Measurements from ENCODE around the gene STX7.

Gene STX7

DNA sequence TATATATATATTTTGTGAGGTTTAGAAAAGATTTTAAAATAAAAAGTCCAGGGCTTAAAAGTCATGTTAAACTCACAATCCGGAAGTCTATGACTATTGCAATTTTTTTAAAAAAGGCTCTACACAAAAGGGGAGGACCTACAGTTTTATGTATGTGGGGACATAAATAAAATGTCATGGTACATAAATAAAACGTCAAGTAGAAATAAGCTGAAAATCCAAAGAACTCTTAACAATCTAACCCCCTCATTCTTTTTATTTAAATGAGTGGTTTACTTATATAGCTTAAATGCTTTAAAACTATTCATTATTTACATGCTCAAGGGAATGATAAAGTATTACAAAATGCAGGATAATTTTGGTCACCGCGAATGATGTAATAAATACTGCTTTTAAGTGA is 36.2 kb downstream of the STX7 start:
- DNase-seq (ENCODE audit: low read depth): no peak

DNA sequence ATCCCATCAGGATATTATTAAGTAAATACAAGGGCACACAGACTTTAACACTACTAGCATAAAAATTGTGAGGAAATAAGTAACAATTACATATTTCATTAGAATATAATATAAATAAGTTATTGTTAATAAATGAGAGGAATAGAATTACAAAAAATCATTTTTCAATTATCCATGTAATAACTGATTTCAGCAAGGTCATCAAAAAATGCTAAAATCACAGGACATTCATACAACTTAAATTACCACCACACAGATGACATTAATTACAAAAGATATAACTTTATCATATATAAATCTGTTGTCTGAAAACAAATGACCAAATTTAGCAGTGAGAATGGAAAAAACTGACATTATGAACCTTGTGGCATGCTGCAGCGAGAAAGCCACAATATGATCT is 37.0 kb downstream of the STX7 start:
- no peak for DNase-seq (ENCODE audit: low read depth)

DNA sequence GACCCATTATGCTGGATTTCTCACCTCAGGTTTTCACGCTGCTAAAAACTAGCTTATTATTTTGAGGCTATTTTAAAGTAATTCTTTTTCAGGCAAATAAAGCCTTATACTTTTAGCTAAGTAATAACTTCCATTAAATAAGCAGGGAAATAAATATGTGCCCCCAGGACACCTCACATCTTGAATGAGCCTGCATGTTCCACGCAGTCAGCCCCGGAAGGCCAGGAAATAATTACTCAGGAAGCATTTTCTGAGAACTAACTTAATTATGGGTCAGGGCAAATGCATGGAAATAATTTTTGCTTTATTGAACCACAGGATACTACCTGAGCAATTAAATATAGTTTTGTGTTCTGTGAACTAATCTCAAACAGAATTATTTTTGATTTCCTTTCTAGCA is 41.1 kb downstream of the STX7 start:
- DNase-seq (ENCODE audit: low read depth): no peak

- DNase-seq (ENCODE audit: low read depth): peak; percentile 42
These were observed 46.0 kb downstream of the STX7 start for GRCh38 chr6:132466952-132467351.

DNA sequence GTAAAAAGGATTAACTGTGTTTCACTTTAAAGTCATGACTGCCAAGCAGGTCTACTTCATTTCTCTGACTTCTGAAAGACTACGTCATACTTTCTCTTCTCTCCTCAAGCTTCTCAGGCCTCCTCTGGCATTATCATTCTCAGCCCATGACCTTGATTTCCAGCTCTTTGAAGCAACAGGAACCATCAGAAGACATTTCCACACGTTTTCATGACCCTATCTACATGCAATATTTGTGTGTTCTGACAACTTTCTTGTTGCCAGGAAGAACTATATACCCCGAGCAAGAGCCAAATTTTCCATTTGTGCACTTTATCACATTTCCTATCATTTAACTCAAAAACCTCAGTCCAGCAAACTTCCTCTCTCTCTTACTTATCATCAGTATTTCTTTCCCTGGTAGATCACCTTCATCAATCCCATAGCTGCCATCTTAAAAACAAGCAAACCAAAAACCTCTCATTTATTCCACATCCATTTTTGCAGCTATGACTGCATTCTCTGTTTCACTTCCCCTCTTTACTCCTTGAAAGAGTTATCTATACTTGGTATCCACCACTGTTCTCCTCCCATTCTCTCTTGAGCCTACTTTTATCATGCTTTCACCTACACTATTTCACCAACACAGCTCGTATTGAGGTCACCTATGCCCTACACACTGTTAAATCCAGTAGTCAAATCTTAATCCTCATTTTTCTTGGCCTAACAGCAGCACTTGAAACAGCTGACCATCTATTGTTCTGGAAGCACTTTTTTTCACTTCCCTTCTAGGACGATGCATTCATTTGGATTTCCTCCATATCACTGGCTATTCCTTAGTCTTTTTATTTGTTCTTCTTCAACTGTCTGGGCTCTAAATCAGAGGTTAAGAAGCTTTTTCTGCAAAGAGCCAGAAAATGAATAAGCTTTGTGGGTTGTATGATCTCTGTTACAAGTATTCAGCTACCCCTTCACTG is 47.1 kb downstream of the STX7 start:
- DNase-seq (ENCODE audit: low read depth): no peak

DNA sequence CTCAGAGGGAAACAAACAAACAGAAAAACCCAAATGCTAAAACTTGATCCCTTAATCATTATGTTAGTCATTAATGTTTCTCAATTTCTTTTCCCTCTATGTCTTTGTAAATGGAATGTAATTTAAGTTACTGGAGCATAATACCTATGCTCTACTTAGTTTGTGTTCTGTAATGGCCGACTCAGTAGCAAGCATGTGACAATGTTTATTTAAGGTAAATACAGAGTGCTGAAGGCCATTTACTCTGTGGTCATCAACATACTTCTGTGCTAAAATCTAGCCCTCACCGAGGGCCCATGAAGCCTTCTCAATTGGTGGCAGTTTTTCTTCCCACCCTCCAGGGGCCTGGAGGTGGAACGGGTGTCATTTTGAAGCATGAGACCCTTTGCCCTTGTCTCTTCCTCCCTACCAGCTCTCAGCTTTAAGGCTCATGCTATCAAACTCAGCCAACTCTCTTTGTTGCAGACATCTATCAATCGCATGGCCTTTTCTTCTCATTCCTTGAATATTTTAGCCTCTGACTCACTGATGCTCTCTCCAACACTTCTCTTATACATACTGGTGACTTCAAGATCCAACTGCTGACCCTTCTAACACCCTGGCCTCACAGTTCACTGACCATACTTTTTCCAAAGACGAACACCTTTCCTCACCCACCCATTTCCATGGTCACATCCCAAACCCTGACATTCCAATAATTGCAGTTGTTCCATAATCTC is 48.2 kb downstream of the STX7 start:
- DNase-seq (ENCODE audit: low read depth): no peak

DNA sequence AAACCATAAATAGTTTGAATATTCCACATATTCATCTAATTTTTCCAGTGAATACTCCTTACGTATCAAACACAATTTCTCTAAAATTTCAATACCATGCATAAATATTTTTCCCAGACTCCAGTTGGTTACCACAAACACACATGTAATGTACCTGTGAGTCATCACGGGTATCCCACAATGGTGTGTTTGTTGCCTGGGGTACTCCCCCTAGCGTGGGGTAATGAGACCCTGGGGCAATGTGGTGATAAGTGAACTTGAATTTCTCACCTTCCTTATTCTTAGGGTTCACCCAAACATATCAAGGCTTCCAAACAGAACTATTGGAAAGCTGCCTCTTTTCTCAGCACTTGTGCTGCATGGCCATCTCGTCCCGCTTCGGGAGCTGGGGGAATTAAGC is 51.0 kb downstream of the STX7 start:
- DNase-seq (ENCODE audit: low read depth): no peak

- DNase-seq (ENCODE audit: low read depth): no peak
These were observed 53.3 kb downstream of the STX7 start for GRCh38 chr6:132459605-132459952.

DNA sequence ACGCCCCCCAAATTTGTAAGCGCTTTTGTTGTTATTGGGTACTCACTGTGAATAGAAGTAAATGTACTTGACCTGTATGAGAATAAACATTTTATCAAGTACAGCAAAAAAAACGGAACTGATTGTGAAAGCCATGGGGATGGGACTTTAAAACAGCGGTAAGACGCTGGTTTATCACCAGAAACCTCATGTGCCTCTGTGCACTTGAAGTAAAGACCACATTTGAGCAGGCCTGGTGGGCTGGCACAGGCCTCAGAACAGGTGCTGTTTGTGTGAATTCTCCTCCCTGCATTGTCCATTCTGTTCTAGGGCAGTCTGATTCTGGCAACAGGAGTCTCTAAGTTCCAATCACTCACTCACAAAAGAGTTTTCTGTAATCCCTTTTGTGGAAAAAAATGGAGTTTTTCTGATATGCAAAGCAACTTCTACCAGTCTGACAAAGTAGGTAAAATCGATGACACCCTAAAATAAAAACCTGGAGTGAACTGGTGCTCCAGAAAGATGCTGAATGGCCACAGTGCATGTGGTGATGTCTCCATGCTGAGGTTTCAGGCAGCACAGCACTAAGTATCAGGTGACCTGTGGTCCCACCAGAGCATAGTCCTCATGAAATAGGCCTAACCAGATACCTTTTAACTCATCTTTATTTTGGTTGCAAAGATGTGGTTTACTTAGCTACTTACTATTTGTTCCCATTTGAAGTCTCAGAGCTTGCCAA is 53.9 kb downstream of the STX7 start:
- DNase-seq (ENCODE audit: low read depth): no peak

- DNase-seq (ENCODE audit: low read depth): no peak
These were observed 56.2 kb downstream of the STX7 start for GRCh38 chr6:132456700-132457143.

GRCh38 chr6:132446855-132447241 is 66.1 kb downstream of the STX7 start:
- DNase-seq (ENCODE audit: low read depth): no peak

- DNase-seq (ENCODE audit: low read depth): no peak
These were observed 66.6 kb downstream of the STX7 start for GRCh38 chr6:132446141-132446854.

GRCh38 chr6:132445201-132445951 is 67.5 kb downstream of the STX7 start:
- DNase-seq (ENCODE audit: low read depth): peak; percentile 60

DNA sequence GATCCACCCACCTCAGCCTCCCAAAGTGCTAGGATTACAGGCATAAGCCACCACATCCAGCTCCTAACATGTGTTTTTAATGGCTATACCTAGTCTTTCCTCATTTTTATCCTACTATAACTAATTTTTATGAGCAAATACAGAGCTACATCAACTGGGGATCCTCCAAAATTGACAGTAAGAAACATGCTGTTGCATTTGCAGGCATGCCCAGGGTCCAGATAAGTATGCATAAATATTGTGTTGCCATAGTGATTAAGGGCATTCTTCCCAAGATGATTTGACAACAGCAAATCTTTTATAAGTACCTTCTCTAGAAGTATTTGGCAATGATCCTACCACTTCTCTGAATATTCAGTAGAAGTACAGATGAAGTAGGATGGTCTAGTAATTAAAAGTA is 69.7 kb downstream of the STX7 start:
- peak; percentile 72 for DNase-seq (ENCODE audit: low read depth)

GRCh38 chr6:132430110-132430509 is 82.8 kb downstream of the STX7 start:
- DNase-seq (ENCODE audit: low read depth): no peak

- no peak for DNase-seq (ENCODE audit: low read depth)
These were observed 87.7 kb downstream of the STX7 start for GRCh38 chr6:132425176-132425575.

DNA sequence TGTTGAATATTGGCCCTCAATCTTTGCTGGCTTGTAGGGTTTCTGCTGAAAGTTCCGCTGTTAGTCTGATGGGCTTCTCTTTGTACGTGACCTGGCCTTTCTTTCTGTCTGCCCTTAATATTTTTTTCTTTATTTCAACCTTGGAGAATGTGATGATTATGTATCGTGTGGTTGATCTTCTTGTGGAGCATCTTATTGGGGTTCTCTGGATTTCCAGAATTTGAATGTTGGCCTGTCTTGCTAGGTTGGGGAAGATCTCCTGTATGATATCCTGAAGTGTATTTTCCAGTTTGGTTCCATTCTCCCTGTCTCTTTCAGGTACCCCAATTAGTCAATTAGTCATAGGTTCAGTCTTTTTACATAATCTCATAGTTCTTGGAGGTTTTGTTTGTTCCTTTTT is 89.1 kb downstream of the STX7 start:
- no peak for DNase-seq (ENCODE audit: low read depth)

GRCh38 chr6:132418235-132418965 is 94.5 kb downstream of the STX7 start:
- DNase-seq (ENCODE audit: low read depth): no peak

GRCh38 chr6:132414761-132415160 is 98.2 kb downstream of the STX7 start:
- DNase-seq (ENCODE audit: low read depth): no peak

- no peak for DNase-seq (ENCODE audit: low read depth)
These were observed 98.6 kb downstream of the STX7 start for GRCh38 chr6:132414322-132414721.

GRCh38 chr6:132413499-132413802 is 99.5 kb downstream of the STX7 start:
- no peak for DNase-seq (ENCODE audit: low read depth)

Data from GM04504 (cell line).